OCI-LY7 (cell line): ENCODE measurements around the gene RGCC. TPM values are rescaled to one million over a fixed set of nuclear protein-coding genes. Genes with fewer than 3 reads are reported as not detected.

Experiments used
- BruUV-seq: library from RNA; stranded (reverse); fragments of 400-500 nt; replicated peaks from 2 replicates; lab custom pipeline; 2021; lab: Mats Ljungman, UMichigan
- CTCF ChIA-PET: fragments of 300-600 bp; sonication (Branson Sonifier 250); formaldehyde crosslinking; loops from one replicate; lab custom pipeline; 2022; ENCODE audit warnings: antibody characterized with exemption; ENCODE audit not compliant: unreplicated experiment; lab: Charles Lee
- POLR2A ChIA-PET: fragments of 300-600 bp; sonication (Branson Sonifier 250); formaldehyde crosslinking; loops from one replicate; lab custom pipeline; 2022; ENCODE audit warnings: antibody characterized with exemption; lab: Charles Lee
- DNase-seq: peaks from one replicate; pipeline ENCODE4 v3.0.0-alpha.2; 2015; ENCODE audit warnings: low spot score
- H2AFZ ChIP-seq: fragments of 200-600 bp; sonication (generic), shearing (Covaris generic); 2 replicates; pipeline ENCODE4 v1.6.1; 2014; ENCODE audit warnings: mild to moderate bottlenecking, antibody characterized with exemption, low read length, moderate library complexity
- H3K27ac ChIP-seq: fragments of 200-600 bp; sonication (generic); 2 replicates; pipeline ENCODE4 v1.5.1; 2014; ENCODE audit warnings: mixed run types, low read depth, mild to moderate bottlenecking, moderate library complexity, low read length, inconsistent platforms; ENCODE audit not compliant: poor library complexity, severe bottlenecking
- H3K36me3 ChIP-seq: fragments of 200-600 bp; sonication (generic); 2 replicates; pipeline ENCODE4 v1.6.1; 2014; ENCODE audit warnings: mild to moderate bottlenecking, antibody characterized with exemption, low read length, moderate library complexity, mixed read lengths; ENCODE audit not compliant: insufficient read depth
- H3K4me1 ChIP-seq: fragments of 200-600 bp; sonication (generic); 2 replicates; pipeline ENCODE4 v1.5.1; 2014; ENCODE audit warnings: mild to moderate bottlenecking, low read length; ENCODE audit not compliant: insufficient read depth, poor library complexity, severe bottlenecking
- H3K4me2 ChIP-seq: fragments of 200-600 bp; sonication (generic); 2 replicates; pipeline ENCODE4 v1.6.1; 2014; ENCODE audit warnings: mild to moderate bottlenecking, low read length
- H3K4me3 ChIP-seq: fragments of 200-600 bp; sonication (generic); 2 replicates; pipeline ENCODE4 v1.5.1; 2014; ENCODE audit warnings: mild to moderate bottlenecking, low read depth, low read length; ENCODE audit not compliant: poor library complexity, severe bottlenecking
- H3K79me2 ChIP-seq: fragments of 200-600 bp; sonication (generic); 2 replicates; pipeline ENCODE4 v1.6.1; 2016; ENCODE audit warnings: low read depth, mild to moderate bottlenecking, low read length, moderate library complexity, mixed read lengths; ENCODE audit not compliant: insufficient read depth
- H3K9me2 ChIP-seq: fragments of 200-600 bp; sonication (generic); 2 replicates; pipeline ENCODE4 v1.6.1; 2016; ENCODE audit warnings: mild to moderate bottlenecking, low read length, mixed read lengths; ENCODE audit not compliant: insufficient read depth
- H3K9me3 ChIP-seq: fragments of 200-600 bp; sonication (generic); 2 replicates; pipeline ENCODE4 v1.6.1; 2014; ENCODE audit warnings: mild to moderate bottlenecking, mixed run types, low read length, mixed read lengths
- H4K20me1 ChIP-seq: fragments of 200-600 bp; sonication (generic); 2 replicates; pipeline ENCODE4 v1.6.1; 2014; ENCODE audit warnings: mild to moderate bottlenecking, antibody characterized with exemption, low read length, moderate library complexity, mixed read lengths; ENCODE audit not compliant: insufficient read depth
- CTCF ChIP-seq: fragments of 200-600 bp; sonication (generic); conservative IDR thresholded peaks from 2 replicates; pipeline ENCODE4 v1.5.1; 2014; ENCODE audit warnings: mild to moderate bottlenecking, antibody characterized with exemption, low read length, moderate library complexity, mixed read lengths
- EZH2phosphoT487 ChIP-seq: fragments of 200-600 bp; sonication (generic); IDR thresholded peaks from 2 replicates; pipeline ENCODE4 v1.6.1; 2018; ENCODE audit warnings: low read depth, borderline replicate concordance, mild to moderate bottlenecking, mixed run types, antibody characterized with exemption, low read length, moderate library complexity, mixed read lengths
- intact Hi-C: fragments of 100-400 bp; cut with micrococcal nuclease; formaldehyde crosslinking; loops from one replicate; pipeline ENCODE4 v1.10.0; 2022; ENCODE audit not compliant: unreplicated experiment
- total RNA-seq, 2 experiments: library from RNA; depleted of rRNA in 1 of 2; stranded (reverse); fragments of >200 nt in 1 of 2; shearing (Covaris generic) in 1 of 2; gene quantifications; 2 replicates each; pipeline ENCODE4 v1.2.3, GENCODE V29; 2014 to 2022

Gene RGCC
- total RNA-seq, 2 experiments from 2014 or later, result 101 to 274 TPM

- Histone ChIP-seq H3K4me3 (no peak overlapping the region), H3K36me3 (no peaks in the 10 kb centered on the region), H3K9me3 (no peaks in the 10 kb centered on the region), H4K20me1 (no peaks in the 10 kb centered on the region), H3K9me2 (no peaks in the 10 kb centered on the region), H3K4me1 (peaks cover 45% of the 10 kb centered on the region), H3K27ac (no peak overlapping the region), H2AFZ (0 out of 2 replicates have a peak overlapping the region, but pooled peaks have one; percentile 4), H3K79me2 (no peaks in the 10 kb centered on the region), H3K4me2 (no peak overlapping the region)
- TF ChIP-seq EZH2phosphoT487 (no peak), CTCF (no peak)
- no TSS peak for BruUV-seq
- DNase-seq, result no peak
- POLR2A ChIA-PET, result interaction anchor here (1.0 kb wide), 1 partner anchor 45 kb away, joined by 3 read pairs; no protein-coding TSS in a partner anchor
- CTCF ChIA-PET, result no interaction called here
- intact Hi-C loops, result no loop called here
Measured at GRCh38 chr13:41515491-41516139, 58.3 kb downstream of the RGCC start.

GRCh38 chr13:41516166-41516565 lies 58.8 kb downstream of the RGCC start:
- BruUV-seq, result no TSS peak

More at GRCh38 chr13:41516166-41516565, 58.8 kb downstream of the RGCC start:
- Histone ChIP-seq H2AFZ (no peak overlapping the region), H3K4me3 (no peak overlapping the region), H3K4me1 (peaks cover 43% of the 10 kb centered on the region), H3K4me2 (no peak overlapping the region), H3K36me3 (no peaks in the 10 kb centered on the region), H3K27ac (no peak overlapping the region), H3K9me3 (no peaks in the 10 kb centered on the region), H4K20me1 (no peaks in the 10 kb centered on the region), H3K79me2 (no peaks in the 10 kb centered on the region), H3K9me2 (no peaks in the 10 kb centered on the region)
- ChIA-PET POLR2A (no interaction called here), CTCF (no interaction called here)
- no peak for DNase-seq
- TF ChIP-seq CTCF (no peak), EZH2phosphoT487 (no peak)
- intact Hi-C loops, result no loop called here
